ENCODE measurements around the gene GNG13.

- TF ChIP-seq CTCF (IDR thresholded peaks at IDR 0.05) (no peak), POLR2A (IDR thresholded peaks at IDR 0.05) (no peak)
Observed at GRCh38 chr16:822174-822908, 21.8 kb upstream of the GNG13 start.

Measured in lower leg skin (tissue), 3 donors.